OCI-LY7 (cell line): ENCODE results near the gene SHLD1. TPM values are rescaled to one million over a fixed set of nuclear protein-coding genes. Genes with fewer than 3 reads are reported as not detected.

Experiments used
- BruUV-seq: library from RNA; stranded (reverse); fragments of 400-500 nt; replicated peaks from 2 replicates; lab custom pipeline; 2021; lab: Mats Ljungman, UMichigan
- CTCF ChIA-PET: fragments of 300-600 bp; sonication (Branson Sonifier 250); formaldehyde crosslinking; loops from one replicate; lab custom pipeline; 2022; ENCODE audit warnings: antibody characterized with exemption; ENCODE audit not compliant: unreplicated experiment; lab: Charles Lee
- POLR2A ChIA-PET: fragments of 300-600 bp; sonication (Branson Sonifier 250); formaldehyde crosslinking; loops from one replicate; lab custom pipeline; 2022; ENCODE audit warnings: antibody characterized with exemption; lab: Charles Lee
- DNase-seq: peaks from one replicate; pipeline ENCODE4 v3.0.0-alpha.2; 2015; ENCODE audit warnings: low spot score
- H2AFZ ChIP-seq: fragments of 200-600 bp; sonication (generic), shearing (Covaris generic); 2 replicates; pipeline ENCODE4 v1.6.1; 2014; ENCODE audit warnings: mild to moderate bottlenecking, antibody characterized with exemption, low read length, moderate library complexity
- H3K27ac ChIP-seq: fragments of 200-600 bp; sonication (generic); 2 replicates; pipeline ENCODE4 v1.5.1; 2014; ENCODE audit warnings: mixed run types, low read depth, mild to moderate bottlenecking, moderate library complexity, low read length, inconsistent platforms; ENCODE audit not compliant: poor library complexity, severe bottlenecking
- H3K36me3 ChIP-seq: fragments of 200-600 bp; sonication (generic); 2 replicates; pipeline ENCODE4 v1.6.1; 2014; ENCODE audit warnings: mild to moderate bottlenecking, antibody characterized with exemption, low read length, moderate library complexity, mixed read lengths; ENCODE audit not compliant: insufficient read depth
- H3K4me1 ChIP-seq: fragments of 200-600 bp; sonication (generic); 2 replicates; pipeline ENCODE4 v1.5.1; 2014; ENCODE audit warnings: mild to moderate bottlenecking, low read length; ENCODE audit not compliant: insufficient read depth, poor library complexity, severe bottlenecking
- H3K4me2 ChIP-seq: fragments of 200-600 bp; sonication (generic); 2 replicates; pipeline ENCODE4 v1.6.1; 2014; ENCODE audit warnings: mild to moderate bottlenecking, low read length
- H3K4me3 ChIP-seq: fragments of 200-600 bp; sonication (generic); 2 replicates; pipeline ENCODE4 v1.5.1; 2014; ENCODE audit warnings: mild to moderate bottlenecking, low read depth, low read length; ENCODE audit not compliant: poor library complexity, severe bottlenecking
- H3K79me2 ChIP-seq: fragments of 200-600 bp; sonication (generic); 2 replicates; pipeline ENCODE4 v1.6.1; 2016; ENCODE audit warnings: low read depth, mild to moderate bottlenecking, low read length, moderate library complexity, mixed read lengths; ENCODE audit not compliant: insufficient read depth
- H3K9me2 ChIP-seq: fragments of 200-600 bp; sonication (generic); 2 replicates; pipeline ENCODE4 v1.6.1; 2016; ENCODE audit warnings: mild to moderate bottlenecking, low read length, mixed read lengths; ENCODE audit not compliant: insufficient read depth
- H3K9me3 ChIP-seq: fragments of 200-600 bp; sonication (generic); 2 replicates; pipeline ENCODE4 v1.6.1; 2014; ENCODE audit warnings: mild to moderate bottlenecking, mixed run types, low read length, mixed read lengths
- H4K20me1 ChIP-seq: fragments of 200-600 bp; sonication (generic); 2 replicates; pipeline ENCODE4 v1.6.1; 2014; ENCODE audit warnings: mild to moderate bottlenecking, antibody characterized with exemption, low read length, moderate library complexity, mixed read lengths; ENCODE audit not compliant: insufficient read depth
- EZH2phosphoT487 ChIP-seq: fragments of 200-600 bp; sonication (generic); IDR thresholded peaks from 2 replicates; pipeline ENCODE4 v1.6.1; 2018; ENCODE audit warnings: low read depth, borderline replicate concordance, mild to moderate bottlenecking, mixed run types, antibody characterized with exemption, low read length, moderate library complexity, mixed read lengths
- intact Hi-C: fragments of 100-400 bp; cut with micrococcal nuclease; formaldehyde crosslinking; loops from one replicate; pipeline ENCODE4 v1.10.0; 2022; ENCODE audit not compliant: unreplicated experiment
- total RNA-seq, 2 experiments: library from RNA; depleted of rRNA in 1 of 2; stranded (reverse); fragments of >200 nt in 1 of 2; shearing (Covaris generic) in 1 of 2; gene quantifications; 2 replicates each; pipeline ENCODE4 v1.2.3, GENCODE V29; 2014 to 2022
- TF ChIP-seq, protein P1 (sequence below): fragments of 200-600 bp; sonication (generic); conservative IDR thresholded peaks from 2 replicates; pipeline ENCODE4 v1.5.1; 2014; ENCODE audit warnings: mild to moderate bottlenecking, antibody characterized with exemption, low read length, moderate library complexity, mixed read lengths

Gene SHLD1
- total RNA-seq, 2 experiments from 2014 or later = 19.4 to 31.2 TPM

DNA sequence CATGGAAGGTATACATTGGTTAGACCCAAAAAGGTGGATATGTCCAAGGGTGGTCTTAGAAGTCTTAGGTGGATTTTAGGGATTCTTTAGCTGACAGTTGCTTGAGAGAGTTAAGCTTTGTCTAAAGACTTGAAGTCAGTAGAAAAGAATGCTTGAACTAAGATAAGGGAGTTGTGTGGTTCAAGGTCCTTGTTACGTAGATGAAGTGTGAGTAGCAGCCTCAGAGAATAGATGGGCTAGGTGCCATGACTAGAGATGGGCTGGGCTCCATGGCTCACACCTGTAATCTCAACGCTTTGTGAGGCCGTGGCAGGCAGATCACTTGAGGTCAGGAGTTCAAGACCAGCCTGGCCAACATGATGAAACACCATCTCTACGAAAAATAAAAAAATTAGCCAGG, 1.7 kb downstream of the SHLD1 start:
- H3K4me2 ChIP-seq = peak overlapping the region; percentile 79
- BruUV-seq = no TSS peak
- H3K4me3 ChIP-seq = peak overlapping the region; percentile 83
- H2AFZ ChIP-seq = no peak overlapping the region
- peaks cover 52% of the 10 kb centered on the region for H3K4me1 ChIP-seq
- no peaks in the 10 kb centered on the region for H3K9me3 ChIP-seq
- peaks cover 18% of the 10 kb centered on the region for H3K36me3 ChIP-seq
- TF ChIP-seq EZH2phosphoT487 = no peak
- TF ChIP-seq, protein P1, sequence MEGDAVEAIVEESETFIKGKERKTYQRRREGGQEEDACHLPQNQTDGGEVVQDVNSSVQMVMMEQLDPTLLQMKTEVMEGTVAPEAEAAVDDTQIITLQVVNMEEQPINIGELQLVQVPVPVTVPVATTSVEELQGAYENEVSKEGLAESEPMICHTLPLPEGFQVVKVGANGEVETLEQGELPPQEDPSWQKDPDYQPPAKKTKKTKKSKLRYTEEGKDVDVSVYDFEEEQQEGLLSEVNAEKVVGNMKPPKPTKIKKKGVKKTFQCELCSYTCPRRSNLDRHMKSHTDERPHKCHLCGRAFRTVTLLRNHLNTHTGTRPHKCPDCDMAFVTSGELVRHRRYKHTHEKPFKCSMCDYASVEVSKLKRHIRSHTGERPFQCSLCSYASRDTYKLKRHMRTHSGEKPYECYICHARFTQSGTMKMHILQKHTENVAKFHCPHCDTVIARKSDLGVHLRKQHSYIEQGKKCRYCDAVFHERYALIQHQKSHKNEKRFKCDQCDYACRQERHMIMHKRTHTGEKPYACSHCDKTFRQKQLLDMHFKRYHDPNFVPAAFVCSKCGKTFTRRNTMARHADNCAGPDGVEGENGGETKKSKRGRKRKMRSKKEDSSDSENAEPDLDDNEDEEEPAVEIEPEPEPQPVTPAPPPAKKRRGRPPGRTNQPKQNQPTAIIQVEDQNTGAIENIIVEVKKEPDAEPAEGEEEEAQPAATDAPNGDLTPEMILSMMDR = no peak
- peaks cover 57% of the 10 kb centered on the region for H3K79me2 ChIP-seq
- DNase-seq = no peak
- H3K27ac ChIP-seq = no peak overlapping the region
- ChIA-PET POLR2A (interaction anchor here (0.5 to 2.2 kb wide), 6 partner anchors 10 to 188 kb away, joined by 3 to 11 read pairs (median 5); no protein-coding TSS in a partner anchor), CTCF (no interaction called here)
- intact Hi-C loops = loop anchor here (5.0 kb wide), 1 partner anchor 105 kb away; no protein-coding TSS in a partner anchor
- H3K9me2 ChIP-seq = no peaks in the 10 kb centered on the region
- H4K20me1 ChIP-seq = no peaks in the 10 kb centered on the region

DNA sequence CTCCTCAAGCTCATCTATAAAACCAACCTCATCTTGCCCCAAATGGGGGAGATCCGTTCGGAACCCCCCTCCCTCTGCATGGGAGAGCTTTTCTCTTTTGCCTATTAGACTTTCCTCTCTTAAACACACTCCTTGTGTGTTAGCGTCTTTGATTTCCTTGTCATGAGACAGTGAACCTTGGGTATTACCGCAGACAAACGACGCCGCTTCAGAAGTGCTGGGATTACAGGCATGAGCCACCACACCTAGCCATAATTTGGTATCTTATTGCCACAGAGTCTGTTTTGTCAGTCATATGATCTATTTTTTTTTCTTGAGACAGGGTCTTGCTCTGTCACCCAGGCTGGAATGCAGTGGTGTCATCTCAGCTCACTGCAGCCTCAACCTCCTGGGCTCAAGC, 3.6 kb downstream of the SHLD1 start:
- peak overlapping the region; percentile 19 for H3K4me3 ChIP-seq
- ChIA-PET POLR2A (interaction anchor here (0.7 to 2.2 kb wide), 4 partner anchors 10 to 150 kb away, joined by 3 to 7 read pairs (median 6); no protein-coding TSS in a partner anchor), CTCF (interaction anchor here (0.5 kb wide), 1 partner anchor 34 kb away, joined by 4 read pairs; no protein-coding TSS in a partner anchor)
- no peaks in the 10 kb centered on the region for H4K20me1 ChIP-seq
- BruUV-seq = no TSS peak
- intact Hi-C loops = loop anchor here (5.0 kb wide), 1 partner anchor 107 kb away; no protein-coding TSS in a partner anchor
- DNase-seq = no peak
- H3K36me3 ChIP-seq = peaks cover 31% of the 10 kb centered on the region
- no peaks in the 10 kb centered on the region for H3K9me2 ChIP-seq
- peaks cover 67% of the 10 kb centered on the region for H3K79me2 ChIP-seq
- H3K9me3 ChIP-seq = no peaks in the 10 kb centered on the region
- H3K27ac ChIP-seq = no peak overlapping the region
- H2AFZ ChIP-seq = no peak overlapping the region
- H3K4me1 ChIP-seq = peaks cover 67% of the 10 kb centered on the region
- peak overlapping the region; percentile 79 for H3K4me2 ChIP-seq
- no peak for TF ChIP-seq EZH2phosphoT487

DNA sequence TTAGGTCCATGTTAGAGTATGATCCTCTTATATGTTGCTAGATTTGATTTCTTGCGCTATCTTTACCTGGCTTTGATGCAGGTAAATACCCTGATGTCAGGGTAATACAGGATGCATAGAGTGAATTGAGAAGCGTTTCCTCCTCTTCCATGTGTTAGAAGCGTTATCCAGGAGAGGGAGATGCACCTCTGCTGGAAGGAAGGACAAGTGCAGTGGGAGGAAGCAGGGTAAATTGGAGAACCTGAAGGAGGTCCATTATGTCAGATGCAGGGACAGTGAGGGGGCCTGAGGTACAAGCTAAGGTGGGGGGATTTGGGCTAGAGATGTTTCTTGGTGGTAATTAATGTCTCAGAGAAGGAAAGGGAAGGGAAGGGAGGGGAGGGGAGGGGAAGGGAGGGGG, 7.7 kb downstream of the SHLD1 start:
- DNase-seq = no peak
- ChIA-PET POLR2A (no interaction called here), CTCF (no interaction called here)
- Histone ChIP-seq H2AFZ (no peak overlapping the region), H3K4me3 (no peak overlapping the region), H3K9me3 (no peaks in the 10 kb centered on the region), H3K4me2 (no peak overlapping the region), H3K79me2 (peaks cover 60% of the 10 kb centered on the region; the same call in 1 of the 2 replicates), H3K36me3 (peaks cover 68% of the 10 kb centered on the region), H4K20me1 (no peaks in the 10 kb centered on the region), H3K9me2 (no peaks in the 10 kb centered on the region), H3K4me1 (peaks cover 71% of the 10 kb centered on the region), H3K27ac (no peak overlapping the region)
- intact Hi-C loops = no loop called here
- TF ChIP-seq EZH2phosphoT487 = no peak
- TF ChIP-seq, protein P1 = no peak
- no TSS peak for BruUV-seq
